Measurements from ENCODE around the gene AGGF1. TPM values are rescaled to one million over a fixed set of nuclear protein-coding genes. Genes with fewer than 3 reads are reported as not detected.
"Not testable (repeated sequence)": the region's sequence is repeated elsewhere in the genome, so short reads cannot be mapped to it uniquely, and the experiment has no call there.

The AGGF1 gene
- total RNA-seq, 1 experiment from 2014 or later: 28.1 TPM

DNA sequence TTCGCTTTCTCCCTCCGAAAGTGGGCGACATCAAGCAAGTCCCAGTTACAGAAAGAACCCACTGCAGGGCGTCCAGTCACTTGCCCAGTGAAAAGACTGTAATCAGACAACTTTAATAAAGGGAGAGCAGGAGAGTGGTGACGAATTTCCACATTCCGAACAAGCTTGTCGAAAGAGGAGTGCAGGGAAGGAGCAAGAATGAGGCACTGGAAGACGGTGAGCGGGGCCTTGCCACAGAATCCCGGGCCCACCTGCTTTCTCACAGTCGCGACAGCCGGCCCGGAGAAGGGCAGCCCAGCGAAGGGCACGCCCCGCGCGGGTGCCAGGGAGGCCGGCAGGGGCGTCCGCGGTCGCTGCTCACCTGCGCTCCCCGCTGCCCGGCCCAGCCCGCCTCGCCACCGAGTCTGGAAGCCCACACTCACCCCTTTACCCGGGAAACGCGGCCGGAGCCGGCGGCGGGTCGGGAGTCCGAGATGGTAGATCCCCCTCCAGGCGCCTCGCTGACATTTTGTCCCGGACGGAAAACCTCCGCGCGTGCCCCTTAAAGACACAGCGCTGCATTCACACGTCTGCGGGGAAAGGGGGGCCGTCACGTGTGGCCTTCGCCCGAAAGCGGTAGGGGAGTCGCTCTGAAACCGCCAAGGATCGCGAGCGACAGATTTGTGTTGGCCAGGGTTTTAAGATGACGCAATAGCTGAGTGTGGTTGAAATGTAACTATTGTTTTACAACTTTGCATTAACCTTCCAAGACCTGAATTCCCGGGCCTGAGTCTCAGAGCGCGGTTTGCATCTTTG is 56.7 kb downstream of the AGGF1 start, which contains the start of gene ZBED3:
ZBED3 (minus strand) TSS at position 597 of the 795 bp plus-strand sequence. CDS start 9,407 bp downstream, outside the sequence.
- DNase-seq (ENCODE audit: low spot score): peak; percentile 81

DNA sequence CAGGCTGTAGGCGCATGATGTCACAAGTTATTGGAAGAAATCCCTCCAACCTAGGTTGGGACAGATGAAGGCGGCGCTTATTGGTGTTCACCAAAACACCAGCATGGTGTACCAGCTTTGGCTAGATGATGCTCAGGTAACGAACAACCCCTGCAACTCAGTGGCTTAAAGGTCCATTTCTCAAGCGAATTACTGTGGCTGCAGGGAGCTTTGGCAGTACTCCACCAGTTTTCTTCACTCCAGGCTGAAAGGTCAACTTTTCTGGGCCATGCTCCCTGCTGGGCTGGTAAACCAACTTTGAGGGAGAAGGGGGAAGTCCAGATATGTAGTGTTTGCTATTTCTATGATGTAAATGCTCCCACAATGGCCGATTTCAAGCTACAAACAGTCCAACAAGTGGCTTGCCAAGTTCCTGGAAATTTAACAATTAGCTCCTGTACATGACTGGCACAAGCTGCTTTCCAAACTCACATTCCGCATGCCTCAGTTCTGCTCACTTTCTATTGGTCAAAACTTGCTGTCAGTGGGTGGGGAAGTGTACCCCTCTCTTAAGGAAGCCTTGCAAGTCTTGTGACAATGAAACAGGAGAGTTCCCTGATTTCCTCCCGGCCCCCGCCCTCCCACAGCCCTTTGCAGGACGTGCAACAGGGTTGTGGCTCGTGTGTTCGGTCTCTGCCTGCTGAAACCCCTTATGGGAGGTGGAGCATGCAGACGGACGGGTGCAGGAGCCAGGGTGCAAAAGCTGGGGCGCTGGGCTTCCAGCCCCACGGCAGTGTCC is 57.5 kb downstream of the AGGF1 start:
- no peak for DNase-seq (ENCODE audit: low spot score)

GRCh38 chr5:77095189-77095588 is 65.0 kb downstream of the AGGF1 start:
- no peak for DNase-seq (ENCODE audit: low spot score)

DNA sequence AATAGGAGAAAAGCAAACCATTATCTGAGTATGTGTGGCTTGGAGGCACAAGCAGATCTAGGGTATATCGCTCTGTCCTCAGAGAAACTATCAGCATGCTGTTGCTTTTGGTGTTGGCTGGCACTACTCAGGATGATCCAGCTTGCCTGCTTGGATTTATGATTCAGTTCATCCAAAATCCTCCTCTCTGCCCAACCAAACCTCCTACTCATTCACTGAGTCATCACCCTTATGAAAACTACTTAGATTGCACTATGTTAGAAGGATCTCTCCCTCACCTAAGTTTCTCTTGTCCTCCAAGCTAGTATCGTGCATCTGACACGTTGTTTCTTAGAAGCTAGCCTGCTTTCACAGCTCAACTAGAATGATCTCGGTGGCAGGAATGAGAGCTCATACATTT is 71.1 kb downstream of the AGGF1 start:
- no peak for DNase-seq (ENCODE audit: low spot score)

GRCh38 chr5:77102549-77102948 is 72.3 kb downstream of the AGGF1 start:
- DNase-seq (ENCODE audit: low spot score): no peak

- no peak for DNase-seq (ENCODE audit: low spot score)
Measured at GRCh38 chr5:77103457-77103856, 73.3 kb downstream of the AGGF1 start.

DNA sequence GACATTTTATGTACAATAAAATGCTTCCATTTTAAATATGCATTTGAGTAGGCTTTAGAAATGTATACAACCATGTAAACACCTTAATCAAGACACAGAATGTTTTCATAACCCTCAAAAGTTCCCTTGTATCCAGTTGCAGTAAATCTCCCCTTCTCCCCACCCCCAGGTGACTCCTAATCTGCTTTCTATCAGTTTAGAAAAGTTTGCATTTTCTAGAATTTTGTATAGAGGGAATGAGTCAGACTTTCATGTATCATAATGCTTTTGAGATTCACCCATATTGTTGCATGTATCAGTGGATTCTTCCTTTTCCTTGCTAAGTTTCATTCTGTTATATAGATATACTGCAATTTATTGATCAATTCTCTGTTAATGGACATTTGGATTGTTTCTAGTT is 74.6 kb downstream of the AGGF1 start:
- no peak for DNase-seq (ENCODE audit: low spot score)

- not testable (repeated sequence) for DNase-seq (ENCODE audit: low spot score)
Measured at GRCh38 chr5:77107035-77107434, 76.8 kb downstream of the AGGF1 start.

Small RNA genes within 50 kb of the gene (small RNA-seq; reads per million reads assigned to genes)
- 128 reads per million, percentile 97 among the genes with 10 or more reads in this experiment for gene SNORA47

Other genes starting within 250 kb of the AGGF1 start
- gene F2RL1, start 211.4 kb upstream of the AGGF1 start, total RNA-seq (2014; rRNA removed; shearing (Covaris generic)): 52.8 and 61.7 TPM in 2 replicates
- gene S100Z, start 180.4 kb upstream of the AGGF1 start, total RNA-seq (2014; rRNA removed; shearing (Covaris generic)): not detected in 2 replicates
- gene CRHBP, start 77.4 kb upstream of the AGGF1 start, total RNA-seq (2014; rRNA removed; shearing (Covaris generic)): not detected in 2 replicates
- 2.6 and 3.6 TPM in 2 replicates for gene ZBED3, start 56.9 kb downstream of the AGGF1 start, total RNA-seq (2014; rRNA removed; shearing (Covaris generic))
- gene PDE8B, start 180.3 kb downstream of the AGGF1 start, total RNA-seq (2014; rRNA removed; shearing (Covaris generic)): not detected in 2 replicates

All from HT-29 (cell line).